ENCODE data around the gene CCDC186. TPM values are rescaled to one million over a fixed set of nuclear protein-coding genes. Genes with fewer than 3 reads are reported as not detected.

The CCDC186 gene
- total RNA-seq = 10 to 100 TPM; 43.3 to 49.7 (median 46.6) TPM

GRCh38 chr10:114173921-114174694, at the start of gene CCDC186:
TSS of gene CCDC186 (minus strand) at chr10:114174203. CDS start at chr10:114163268, 10,935 bp downstream.
- Histone ChIP-seq H3K36me3 (no peaks in the 10 kb centered on the region), H3K27me3 (no peaks in the 10 kb centered on the region), H3K9me3 (no peaks in the 10 kb centered on the region), H3K4me1 (peaks cover 0 to 6% of the 10 kb centered on the region in 2 donors), H3K27ac (peak within 1 kb of the TSS; percentile 88 to 96 (median 93)), H3K4me3 (replicated peaks in 1 of 3) (peak within 1 kb of the TSS; percentile 82 to 93 (median 93))
- TF ChIP-seq CTCF (IDR thresholded peaks at IDR 0.05) (no peak), POLR2A (IDR thresholded peaks at IDR 0.05) (peak; percentile 49 to 93)
- WGBS, 2 donors = 0 to 2% methylated on average over 6 to 30 of the region's 49 CpGs
- peak; percentile 99 for DNase-seq
- intact Hi-C loops (cut with DNase I) = no loop called here

GRCh38 chr10:114223066-114223465, 49.1 kb upstream of the CCDC186 start:
- no peak for TF ChIP-seq POLR2A (IDR thresholded peaks at IDR 0.05)
- TF ChIP-seq CTCF (IDR thresholded peaks at IDR 0.05) = no peak
- Histone ChIP-seq H3K9me3 (no peaks in the 10 kb centered on the region), H3K4me1 (no peaks in the 10 kb centered on the region), H3K36me3 (no peaks in the 10 kb centered on the region), H3K27me3 (no peaks in the 10 kb centered on the region), H3K4me3 (replicated peaks in 1 of 3) (no peak overlapping the region), H3K27ac (no peak overlapping the region)
- no peak for DNase-seq
- 85% methylated on average over 4 of the region's 4 CpGs for WGBS, 2 donors
- intact Hi-C loops (cut with DNase I) = no loop called here

GRCh38 chr10:114221235-114221634, 47.2 kb upstream of the CCDC186 start:
- intact Hi-C loops (cut with DNase I) = no loop called here
- no peak overlapping the region for H3K4me3 ChIP-seq (replicated peaks in 1 of 3)
- no peaks in the 10 kb centered on the region for H3K4me1 ChIP-seq
- no peak overlapping the region for H3K27ac ChIP-seq
- H3K9me3 ChIP-seq = no peaks in the 10 kb centered on the region
- WGBS, 2 donors = 85% methylated on average over 4 of the region's 4 CpGs
- no peak for TF ChIP-seq POLR2A (IDR thresholded peaks at IDR 0.05)
- no peak for TF ChIP-seq CTCF (IDR thresholded peaks at IDR 0.05)
- no peaks in the 10 kb centered on the region for H3K36me3 ChIP-seq
- DNase-seq = no peak
- H3K27me3 ChIP-seq = no peaks in the 10 kb centered on the region

GRCh38 chr10:114220281-114220680, 46.3 kb upstream of the CCDC186 start:
- TF ChIP-seq CTCF (IDR thresholded peaks at IDR 0.05) = no peak
- TF ChIP-seq POLR2A (IDR thresholded peaks at IDR 0.05) = no peak
- Histone ChIP-seq H3K27ac (no peak overlapping the region), H3K27me3 (no peaks in the 10 kb centered on the region), H3K9me3 (no peaks in the 10 kb centered on the region), H3K4me3 (replicated peaks in 1 of 3) (no peak overlapping the region), H3K36me3 (no peaks in the 10 kb centered on the region), H3K4me1 (no peaks in the 10 kb centered on the region)
- DNase-seq = no peak
- intact Hi-C loops (cut with DNase I) = no loop called here
- 82 to 88% methylated on average over 2 of the region's 2 CpGs for WGBS, 2 donors

GRCh38 chr10:114215033-114215432, 41.0 kb upstream of the CCDC186 start:
- WGBS, 2 donors = 93 to 97% methylated on average over 1 of the region's 1 CpG
- no peaks in the 10 kb centered on the region for H3K36me3 ChIP-seq
- H3K4me1 ChIP-seq = no peaks in the 10 kb centered on the region
- TF ChIP-seq POLR2A (IDR thresholded peaks at IDR 0.05) = no peak
- H3K9me3 ChIP-seq = no peaks in the 10 kb centered on the region
- H3K27ac ChIP-seq = no peak overlapping the region
- H3K27me3 ChIP-seq = no peaks in the 10 kb centered on the region
- intact Hi-C loops (cut with DNase I) = no loop called here
- DNase-seq = no peak
- no peak overlapping the region for H3K4me3 ChIP-seq (replicated peaks in 1 of 3)
